Measurements from ENCODE around the gene GABBR2. TPM values are rescaled to one million over a fixed set of nuclear protein-coding genes. Genes with fewer than 3 reads are reported as not detected.

The GABBR2 gene
- total and polyA plus RNA-seq, 2 of the 8 experiments (the other 6 are each of a cell fraction or from before 2014, with no cell fraction given), result 0.50 to 1.2 TPM

DNA sequence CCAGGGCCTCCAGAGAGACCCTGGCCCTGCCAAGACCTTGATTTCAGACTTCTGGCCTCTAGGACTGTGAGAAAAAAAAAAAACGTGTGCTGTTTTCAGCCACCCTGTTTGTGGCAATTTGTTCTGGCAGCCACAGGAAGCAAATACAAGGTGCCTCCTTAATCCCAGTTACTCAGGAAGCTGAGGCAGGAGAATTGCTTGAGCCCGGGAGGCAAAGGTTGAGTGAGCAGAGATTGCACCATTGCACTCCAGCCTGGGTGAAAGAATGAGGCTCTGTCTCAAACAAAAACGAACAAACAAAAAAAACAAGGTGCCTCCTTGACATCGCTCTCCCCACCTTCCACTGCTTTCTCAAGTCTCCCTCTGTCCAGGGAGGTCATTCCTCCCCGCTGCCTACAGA is 98.0 kb downstream of the GABBR2 start:
- Histone ChIP-seq H2BK5ac (ENCODE audit: low read depth, low read length) (no peak overlapping the region), H4K8ac (ENCODE audit: extremely low read depth, insufficient read depth, low read length) (no peak overlapping the region), H3K27ac (ENCODE audit: low read depth, low read length) (no peak overlapping the region), H3K79me2 (ENCODE audit: control insufficient read depth in 1 of 2, insufficient read depth in 2 of 2, low read length in 2 of 2) (no peaks in the 10 kb centered on the region), H3K23ac (ENCODE audit: insufficient read length) (no peak overlapping the region), H4K91ac (replicated peaks; ENCODE audit: insufficient read length, low read length) (no peak overlapping the region), H3K4me3 (ENCODE audit: extremely low read depth in 1 of 4, insufficient read depth in 2 of 4, low read depth in 3 of 4, low read length in 4 of 4) (no peak overlapping the region), H2AK5ac (ENCODE audit: low read depth, low read length) (no peak overlapping the region), H2AFZ (ENCODE audit: low read length) (no peak overlapping the region), H3K4me1 (replicated peaks in 1 of 4; ENCODE audit: control insufficient read depth in 3 of 4, insufficient read depth in 4 of 4, low read length in 3 of 4) (no peaks in the 10 kb centered on the region), H3K56ac (replicated peaks; ENCODE audit: insufficient read length, low read depth, low read length) (no peak overlapping the region), H3K79me1 (ENCODE audit: low read depth, low read length) (no peaks in the 10 kb centered on the region), H2BK12ac (ENCODE audit: low read depth, low read length) (no peak overlapping the region; the same call in 1 of the 2 replicates), H3K4ac (replicated peaks; ENCODE audit: insufficient read length, low read depth, low read length) (no peak overlapping the region), H3K36me3 (ENCODE audit: control insufficient read depth in 2 of 4, insufficient read depth in 4 of 4, low read length in 3 of 4) (no peaks in the 10 kb centered on the region), H3K14ac (ENCODE audit: insufficient read length) (no peak overlapping the region), H3K4me2 (ENCODE audit: insufficient read depth in 1 of 2, low read depth in 2 of 2, low read length in 2 of 2) (no peak overlapping the region), H3K27me3 (replicated peaks in 1 of 4; ENCODE audit: control insufficient read depth in 3 of 4, extremely low read depth in 1 of 4, insufficient read depth in 3 of 4, low read length in 3 of 4) (no peaks in the 10 kb centered on the region), H4K5ac (ENCODE audit: insufficient read length, low read depth, low read length) (no peak overlapping the region), H3K9ac (replicated peaks in 1 of 4; ENCODE audit: extremely low read depth in 1 of 4, low read depth in 3 of 4, low read length in 3 of 4) (no peak overlapping the region), H3K9me3 (ENCODE audit: insufficient read depth in 2 of 2, low read depth in 1 of 2, low read length in 1 of 2) (no peaks in the 10 kb centered on the region), H4K20me1 (replicated peaks in 1 of 2; ENCODE audit: control insufficient read depth in 1 of 2, insufficient read depth in 2 of 2, low read length in 2 of 2) (no peaks in the 10 kb centered on the region), H3K23me2 (ENCODE audit: low read depth, low read length) (no peaks in the 10 kb centered on the region), H2BK120ac (replicated peaks; ENCODE audit: low read depth, low read length) (no peak overlapping the region), H2BK15ac (ENCODE audit: low read length) (no peak overlapping the region), H2BK20ac (ENCODE audit: low read length) (no peak overlapping the region), H3K18ac (ENCODE audit: extremely low read depth, low read length) (no peak overlapping the region)
- no peak for TF ChIP-seq CBX8 (IDR thresholded peaks at IDR 0.05; ENCODE audit: borderline replicate concordance, low read depth, low read length)
- no peak for TF ChIP-seq GTF2F1 (IDR thresholded peaks at IDR 0.05; ENCODE audit: borderline replicate concordance, low read depth, low read length)
- no peak for TF ChIP-seq ZNF274 (IDR thresholded peaks at IDR 0.05; ENCODE audit: borderline replicate concordance, extremely low read depth, low read length)
- no peak for TF ChIP-seq TAF1 (IDR thresholded peaks at IDR 0.05; ENCODE audit: low read depth, low read length)
- TF ChIP-seq MAFK (IDR thresholded peaks at IDR 0.05; ENCODE audit: low read depth, low read length), result no peak
- no peak for TF ChIP-seq KDM5A (IDR thresholded peaks at IDR 0.05; ENCODE audit: low read length)
- no peak for TF ChIP-seq CEBPB (IDR thresholded peaks at IDR 0.05; ENCODE audit: low read depth, low read length)
- TF ChIP-seq, protein P1, sequence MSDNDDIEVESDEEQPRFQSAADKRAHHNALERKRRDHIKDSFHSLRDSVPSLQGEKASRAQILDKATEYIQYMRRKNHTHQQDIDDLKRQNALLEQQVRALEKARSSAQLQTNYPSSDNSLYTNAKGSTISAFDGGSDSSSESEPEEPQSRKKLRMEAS (IDR thresholded peaks at IDR 0.05), result no peak
- no peak for TF ChIP-seq CTBP2 (IDR thresholded peaks at IDR 0.05; ENCODE audit: borderline replicate concordance, insufficient read depth, insufficient read length, low read length)
- TF ChIP-seq KDM1A (IDR thresholded peaks at IDR 0.05; ENCODE audit: borderline replicate concordance, low read length), result no peak
- no peak for TF ChIP-seq SP2 (IDR thresholded peaks at IDR 0.05; ENCODE audit: low read length)
- TF ChIP-seq RFX5 (IDR thresholded peaks at IDR 0.05; ENCODE audit: borderline replicate concordance, low read depth, low read length), result no peak
- TF ChIP-seq, protein P2, sequence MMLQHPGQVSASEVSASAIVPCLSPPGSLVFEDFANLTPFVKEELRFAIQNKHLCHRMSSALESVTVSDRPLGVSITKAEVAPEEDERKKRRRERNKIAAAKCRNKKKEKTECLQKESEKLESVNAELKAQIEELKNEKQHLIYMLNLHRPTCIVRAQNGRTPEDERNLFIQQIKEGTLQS (IDR thresholded peaks at IDR 0.05; ENCODE audit: insufficient read depth, low read depth, low read length), result no peak
- no peak for TF ChIP-seq RAD21 (IDR thresholded peaks at IDR 0.05 in 1 of 2, conservative IDR thresholded peaks at IDR 0.05 in 1 of 2; ENCODE audit: low read depth in 2 of 2, low read length in 2 of 2)
- POLR2A ChIA-PET (ENCODE audit: partially characterized antibody), result no interaction called here
- CTCF ChIA-PET (ENCODE audit: partially characterized antibody), result interaction anchor here (0.6 to 1.9 kb wide), 2 partner anchors 17 to 38 kb away, joined by 3 to 5 read pairs; no protein-coding TSS in a partner anchor
- 74% methylated on average over 5 of the region's 5 CpGs; no CpG with 5 or more reads in 1 of the 2 experiments for WGBS, 2 experiments (ENCODE audit: extremely low coverage in 1 of 2, insufficient coverage in 1 of 2, insufficient read length in 1 of 2, insufficient replicate concordance in 2 of 2, low coverage in 1 of 2, low lambda C conversion rate in 2 of 2, missing lambda C conversion rate in 1 of 2)
- DNase-seq (ENCODE audit: low read depth in 1 of 2, low spot score in 2 of 2) (no peak), FAIRE-seq (no peak)

Data from H1 (cell line).